ENCODE results near the gene UGT3A2.

Gene UGT3A2

GRCh38 chr5:36028816-36029465, 37.7 kb downstream of the UGT3A2 start:
- TF ChIP-seq FOXP2 (optimal IDR thresholded peaks at IDR 0.05; ENCODE audit: borderline replicate concordance, extremely low read depth, extremely low read length, insufficient read depth): no peak
- no peak for TF ChIP-seq REST (IDR thresholded peaks at IDR 0.05; ENCODE audit: insufficient read depth in 1 of 2, low read depth in 2 of 2, low read length in 2 of 2)
- TF ChIP-seq SIN3A (IDR thresholded peaks at IDR 0.05; ENCODE audit: borderline replicate concordance, insufficient read depth, low read length): no peak
- TF ChIP-seq POLR2AphosphoS5 (IDR thresholded peaks at IDR 0.05; ENCODE audit: low read depth, low read length): no peak
- TF ChIP-seq TAF1 (IDR thresholded peaks at IDR 0.05; ENCODE audit: borderline replicate concordance, insufficient read depth, low read length): no peak

GRCh38 chr5:36027711-36028110, 39.0 kb downstream of the UGT3A2 start:
- no peak for TF ChIP-seq REST (IDR thresholded peaks at IDR 0.05; ENCODE audit: insufficient read depth in 1 of 2, low read depth in 2 of 2, low read length in 2 of 2)
- no peak for TF ChIP-seq FOXP2 (optimal IDR thresholded peaks at IDR 0.05; ENCODE audit: borderline replicate concordance, extremely low read depth, extremely low read length, insufficient read depth)
- no peak for TF ChIP-seq POLR2AphosphoS5 (IDR thresholded peaks at IDR 0.05; ENCODE audit: low read depth, low read length)
- TF ChIP-seq SIN3A (IDR thresholded peaks at IDR 0.05; ENCODE audit: borderline replicate concordance, insufficient read depth, low read length): no peak
- no peak for TF ChIP-seq TAF1 (IDR thresholded peaks at IDR 0.05; ENCODE audit: borderline replicate concordance, insufficient read depth, low read length)

- TF ChIP-seq REST (IDR thresholded peaks at IDR 0.05; ENCODE audit: insufficient read depth in 1 of 2, low read depth in 2 of 2, low read length in 2 of 2): no peak
- TF ChIP-seq SIN3A (IDR thresholded peaks at IDR 0.05; ENCODE audit: borderline replicate concordance, insufficient read depth, low read length): no peak
- TF ChIP-seq TAF1 (IDR thresholded peaks at IDR 0.05; ENCODE audit: borderline replicate concordance, insufficient read depth, low read length): no peak
- TF ChIP-seq FOXP2 (optimal IDR thresholded peaks at IDR 0.05; ENCODE audit: borderline replicate concordance, extremely low read depth, extremely low read length, insufficient read depth): no peak
- TF ChIP-seq POLR2AphosphoS5 (IDR thresholded peaks at IDR 0.05; ENCODE audit: low read depth, low read length): no peak
Observed at GRCh38 chr5:36026706-36027465, 39.8 kb downstream of the UGT3A2 start.

GRCh38 chr5:36017622-36018021, 49.1 kb downstream of the UGT3A2 start:
- TF ChIP-seq SIN3A (IDR thresholded peaks at IDR 0.05; ENCODE audit: borderline replicate concordance, insufficient read depth, low read length) (no peak), FOXP2 (optimal IDR thresholded peaks at IDR 0.05; ENCODE audit: borderline replicate concordance, extremely low read depth, extremely low read length, insufficient read depth) (no peak), POLR2AphosphoS5 (IDR thresholded peaks at IDR 0.05; ENCODE audit: low read depth, low read length) (no peak), REST (IDR thresholded peaks at IDR 0.05; ENCODE audit: insufficient read depth in 1 of 2, low read depth in 2 of 2, low read length in 2 of 2) (no peak), TAF1 (IDR thresholded peaks at IDR 0.05; ENCODE audit: borderline replicate concordance, insufficient read depth, low read length) (no peak)
